Fibroblast of villous mesenchyme (primary cell): ENCODE data around the gene RMI2. TPM values are rescaled to one million over a fixed set of nuclear protein-coding genes. Genes with fewer than 3 reads are reported as not detected.
"Not testable (repeated sequence)": the region's sequence is repeated elsewhere in the genome, so short reads cannot be mapped to it uniquely, and the experiment has no call there.

Source experiments
- DNase-seq: peaks from one replicate; pipeline ENCODE4 v3.0.0-alpha.2; 2010; ENCODE audit warnings: low read depth
- H3K4me3 ChIP-seq: 2 replicates; pipeline ENCODE4 v1.5.1; 2011; ENCODE audit warnings: low read depth, mild to moderate bottlenecking, low read length
- total RNA-seq: library from RNA; depleted of rRNA; stranded (reverse); fragments of >200 nt; gene quantifications from 2 replicates; pipeline ENCODE4 v1.2.3, GENCODE V29; 2012
- TF ChIP-seq, protein P1 (sequence below): IDR thresholded peaks from 2 replicates; pipeline ENCODE4 v1.5.1; 2012; ENCODE audit warnings: low read depth, mild to moderate bottlenecking, low read length; ENCODE audit not compliant: insufficient read depth

Gene RMI2
- total RNA-seq, 1 donor, result 5.6 TPM

DNA sequence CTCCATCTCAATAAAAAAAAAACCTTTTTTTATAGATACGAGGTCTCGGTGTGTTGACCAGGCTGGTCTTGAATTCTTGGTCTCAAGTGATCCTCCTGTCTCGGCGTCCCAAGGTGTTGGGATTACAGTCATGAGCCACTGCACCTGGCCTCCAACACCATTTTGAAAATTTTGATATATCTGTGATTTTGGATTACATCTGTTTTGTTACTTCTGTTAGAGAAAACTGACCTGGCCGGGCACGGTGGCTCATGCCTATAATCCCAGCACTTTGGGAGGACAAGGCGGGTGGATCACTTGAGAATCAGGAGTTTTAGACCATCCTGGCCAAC is 18.6 kb downstream of the RMI2 start:
- no peak overlapping the region for H3K4me3 ChIP-seq
- TF ChIP-seq, protein P1, sequence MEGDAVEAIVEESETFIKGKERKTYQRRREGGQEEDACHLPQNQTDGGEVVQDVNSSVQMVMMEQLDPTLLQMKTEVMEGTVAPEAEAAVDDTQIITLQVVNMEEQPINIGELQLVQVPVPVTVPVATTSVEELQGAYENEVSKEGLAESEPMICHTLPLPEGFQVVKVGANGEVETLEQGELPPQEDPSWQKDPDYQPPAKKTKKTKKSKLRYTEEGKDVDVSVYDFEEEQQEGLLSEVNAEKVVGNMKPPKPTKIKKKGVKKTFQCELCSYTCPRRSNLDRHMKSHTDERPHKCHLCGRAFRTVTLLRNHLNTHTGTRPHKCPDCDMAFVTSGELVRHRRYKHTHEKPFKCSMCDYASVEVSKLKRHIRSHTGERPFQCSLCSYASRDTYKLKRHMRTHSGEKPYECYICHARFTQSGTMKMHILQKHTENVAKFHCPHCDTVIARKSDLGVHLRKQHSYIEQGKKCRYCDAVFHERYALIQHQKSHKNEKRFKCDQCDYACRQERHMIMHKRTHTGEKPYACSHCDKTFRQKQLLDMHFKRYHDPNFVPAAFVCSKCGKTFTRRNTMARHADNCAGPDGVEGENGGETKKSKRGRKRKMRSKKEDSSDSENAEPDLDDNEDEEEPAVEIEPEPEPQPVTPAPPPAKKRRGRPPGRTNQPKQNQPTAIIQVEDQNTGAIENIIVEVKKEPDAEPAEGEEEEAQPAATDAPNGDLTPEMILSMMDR, result no peak

DNA sequence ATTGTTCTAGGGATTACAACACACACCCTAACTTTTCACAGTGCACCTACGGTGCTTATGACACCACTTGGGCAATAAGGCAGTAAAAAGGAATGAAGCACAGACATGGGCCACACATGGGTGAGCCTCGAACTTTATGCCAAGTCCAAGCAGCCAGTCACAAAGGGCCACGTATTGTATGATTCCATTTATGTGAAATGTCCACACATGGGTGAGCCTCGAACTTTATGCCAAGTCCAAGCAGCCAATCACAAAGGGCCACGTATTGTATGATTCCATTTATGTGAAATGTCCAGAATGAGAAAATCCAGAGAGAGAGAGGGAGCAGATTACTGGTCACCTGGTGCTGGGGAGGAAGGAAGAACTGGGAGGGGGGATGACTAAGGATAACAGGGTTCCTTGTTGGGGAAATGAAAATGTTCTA is 22.2 kb downstream of the RMI2 start:
- no peak overlapping the region for H3K4me3 ChIP-seq
- DNase-seq, result peak; percentile 55
- TF ChIP-seq, protein P1, result no peak

More for the DNA sequence above, 18.6 kb downstream of the RMI2 start:
- no peak for DNase-seq

DNA sequence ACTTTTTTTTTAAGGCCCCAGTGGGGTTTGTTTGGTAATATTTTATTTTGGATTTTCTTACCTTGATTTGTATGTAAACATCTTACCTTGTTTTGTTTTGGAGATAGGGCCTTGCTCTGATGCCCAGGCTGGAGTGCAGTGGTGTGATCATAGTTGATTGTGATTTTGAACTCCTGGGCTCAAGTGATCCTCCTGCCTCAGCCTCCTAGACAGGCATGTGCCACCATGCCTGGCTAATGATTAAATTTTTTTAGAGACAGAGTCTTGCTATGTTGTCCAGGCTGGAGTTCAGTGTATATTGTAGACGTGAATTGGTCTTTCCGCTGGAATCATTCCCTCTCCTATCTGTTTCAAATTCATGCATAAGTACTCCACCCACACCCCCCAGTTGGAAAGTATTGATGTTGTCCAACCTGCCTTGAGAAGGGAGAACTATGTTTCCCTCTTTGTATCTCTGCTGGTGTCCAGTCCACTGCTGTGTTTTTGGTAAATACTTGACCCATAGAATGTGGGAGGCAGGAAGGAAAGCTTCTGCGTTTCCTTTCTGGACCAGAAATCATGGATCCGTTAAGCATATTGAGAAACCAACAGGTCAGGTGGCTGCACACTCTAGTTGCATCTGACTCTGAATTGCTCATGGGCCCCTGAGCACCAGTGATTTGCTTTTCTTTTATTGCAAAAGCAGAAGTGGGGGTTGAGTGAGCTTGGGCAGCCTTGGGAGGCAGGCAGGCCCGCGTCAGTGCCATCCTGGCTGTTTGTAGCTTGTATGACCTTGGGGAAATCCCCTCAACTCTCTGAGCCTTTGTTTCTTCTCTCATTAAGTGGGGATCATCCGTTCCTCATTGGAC is 25.0 kb downstream of the RMI2 start:
- TF ChIP-seq, protein P1, result no peak
- peak; percentile 21 for DNase-seq

DNA sequence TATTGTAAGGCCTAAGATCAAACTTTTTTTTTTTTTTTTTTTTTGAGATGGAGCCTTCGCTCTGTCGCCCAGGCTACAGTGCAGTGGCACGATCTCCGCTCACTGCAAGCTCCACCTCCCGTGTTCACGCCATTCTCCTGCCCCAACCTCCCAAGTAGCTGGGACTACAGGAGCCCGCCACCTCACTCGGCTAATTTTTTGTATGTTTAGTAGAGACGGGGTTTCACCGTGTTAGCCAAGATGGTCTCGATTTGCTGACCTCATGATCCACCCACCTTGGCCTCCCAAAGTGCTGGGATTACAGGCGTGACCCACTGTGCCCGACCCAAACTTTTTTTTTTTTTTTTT is 25.6 kb downstream of the RMI2 start:
- DNase-seq, H3K4me3 ChIP-seq: not testable (repeated sequence)

More for the DNA sequence above, 25.0 kb downstream of the RMI2 start:
- no peak overlapping the region for H3K4me3 ChIP-seq

DNA sequence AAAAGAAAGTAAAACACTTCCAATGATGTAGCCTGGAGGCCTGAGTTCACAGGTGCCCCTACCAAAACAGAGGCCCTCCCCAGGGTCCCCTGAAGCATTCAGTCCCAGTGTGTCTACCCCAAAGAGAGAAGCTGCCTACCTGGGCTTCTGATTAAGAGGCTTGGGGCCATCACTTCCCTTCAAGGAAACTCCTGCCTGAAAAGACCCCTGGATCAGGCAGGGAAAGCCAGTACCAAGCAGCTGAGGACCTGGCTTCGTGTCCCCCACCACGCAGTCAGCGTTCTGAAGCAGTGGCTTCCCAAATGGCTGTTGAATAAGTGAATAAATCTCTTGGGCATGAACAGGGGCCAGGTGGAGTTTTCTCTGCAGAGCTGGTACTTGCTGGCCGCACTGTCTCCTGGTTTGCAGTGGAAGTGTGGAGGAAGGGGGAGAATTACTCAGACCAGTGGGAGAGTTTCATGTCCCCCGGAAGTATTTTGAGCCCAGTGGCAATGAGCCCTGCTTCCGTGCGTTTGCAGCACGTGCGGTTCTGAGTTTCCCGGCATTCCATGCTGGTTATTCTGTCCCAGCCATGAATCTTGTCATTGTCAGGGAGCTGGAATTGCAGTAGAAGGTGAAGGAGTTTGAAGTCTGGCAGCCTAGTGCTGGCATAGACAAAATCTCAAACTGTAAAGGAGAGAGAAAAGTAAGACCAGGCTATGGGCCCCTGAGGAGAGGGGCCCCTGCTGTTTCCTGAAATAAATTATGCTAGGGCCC is 27.0 kb downstream of the RMI2 start:
- DNase-seq, result no peak
- TF ChIP-seq, protein P1, result no peak
- no peak overlapping the region for H3K4me3 ChIP-seq

DNA sequence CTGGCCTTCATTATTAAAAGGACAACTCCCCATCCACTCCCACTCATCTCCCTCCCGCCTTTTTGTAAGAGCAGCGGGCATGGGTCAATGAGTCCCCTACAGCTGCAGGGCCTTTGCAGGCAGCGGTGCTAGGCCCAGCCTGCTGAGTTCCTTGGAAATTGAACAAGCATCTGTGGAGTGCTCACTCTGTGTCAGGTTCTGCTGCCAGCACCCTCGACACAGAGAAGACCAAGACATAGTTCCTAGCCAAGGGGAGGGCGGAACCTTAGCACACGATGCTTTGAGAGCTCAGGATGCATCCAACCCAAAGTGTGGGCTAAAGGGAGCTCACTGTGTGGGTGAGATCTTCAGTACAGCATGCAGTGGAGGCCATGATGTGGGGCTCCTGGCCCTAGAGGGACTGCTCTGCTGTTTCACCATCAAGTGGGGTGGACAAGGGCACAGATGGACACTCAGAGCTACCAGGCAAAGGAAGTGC is 27.6 kb downstream of the RMI2 start:
- no peak for DNase-seq
- no peak overlapping the region for H3K4me3 ChIP-seq
- TF ChIP-seq, protein P1, result no peak

DNA sequence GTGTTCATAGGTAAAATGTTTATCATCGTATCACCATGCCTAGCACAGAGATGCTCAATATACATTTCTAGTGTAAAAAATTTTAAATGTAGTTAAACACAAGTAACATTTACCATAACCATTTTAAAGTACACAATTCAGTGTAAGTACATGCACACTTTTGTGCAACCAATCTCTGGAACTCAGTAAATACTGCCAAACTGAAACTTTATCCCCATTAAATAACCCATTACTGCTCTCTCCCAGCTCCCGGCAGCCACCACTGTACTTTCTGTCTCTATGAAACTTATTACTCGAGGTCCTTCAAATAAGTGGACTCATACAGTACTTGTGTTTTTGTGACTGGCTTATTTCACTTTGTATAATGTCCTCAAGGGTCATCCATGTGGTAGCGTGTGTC is 29.0 kb downstream of the RMI2 start:
- no peak overlapping the region for H3K4me3 ChIP-seq
- TF ChIP-seq, protein P1, result no peak
- DNase-seq, result no peak
